Astrocyte of the spinal cord (primary cell): ENCODE measurements around the gene ITGA11.
A peak's percentile ranks its signal among the peaks of the same experiment; 100 is the strongest.

ENCODE experiments used
- DNase-seq: peaks from one replicate; pipeline ENCODE4 v3.0.0; 2011; ENCODE audit warnings: low read depth, low spot score
- H3K4me3 ChIP-seq: 2 replicates; pipeline ENCODE4 v1.5.1; 2011; ENCODE audit warnings: low read depth, mild to moderate bottlenecking, low read length, moderate library complexity
- CTCF ChIP-seq: IDR thresholded peaks from 2 replicates; pipeline ENCODE4 v1.5.1; 2012; ENCODE audit warnings: low read depth, mild to moderate bottlenecking, low read length, inconsistent platforms
- in situ Hi-C: cut with HindIII; loops from 2 replicates; pipeline ENCODE4 v1.10.0; 2017; ENCODE audit warnings: low sequenced_read_pairs

The ITGA11 gene

GRCh38 chr15:68312701-68313204 is 119.2 kb downstream of the ITGA11 start:
- peak; percentile 24 for DNase-seq
- no peak for TF ChIP-seq CTCF
- no peak overlapping the region for H3K4me3 ChIP-seq
- in situ Hi-C loops: no loop called here

- TF ChIP-seq CTCF: no peak
- no peak overlapping the region for H3K4me3 ChIP-seq
- no peak for DNase-seq
- in situ Hi-C loops: no loop called here
Observed at GRCh38 chr15:68311859-68312557, 120.0 kb downstream of the ITGA11 start.

GRCh38 chr15:68311464-68311835 is 120.5 kb downstream of the ITGA11 start:
- in situ Hi-C loops: no loop called here
- H3K4me3 ChIP-seq: no peak overlapping the region
- TF ChIP-seq CTCF: no peak
- no peak for DNase-seq

GRCh38 chr15:68310804-68311463 is 121.0 kb downstream of the ITGA11 start:
- TF ChIP-seq CTCF: no peak
- DNase-seq: no peak

GRCh38 chr15:68310178-68310803 is 121.7 kb downstream of the ITGA11 start:
- no peak overlapping the region for H3K4me3 ChIP-seq
- no peak for DNase-seq
- TF ChIP-seq CTCF: no peak
- in situ Hi-C loops: no loop called here

More at GRCh38 chr15:68310804-68311463, 121.0 kb downstream of the ITGA11 start:
- in situ Hi-C loops: no loop called here
- H3K4me3 ChIP-seq: no peak overlapping the region

GRCh38 chr15:68309024-68309423 is 122.9 kb downstream of the ITGA11 start:
- H3K4me3 ChIP-seq: no peak overlapping the region
- no peak for TF ChIP-seq CTCF
- in situ Hi-C loops: no loop called here
- DNase-seq: peak; percentile 72
